Renal cortical epithelial cell (primary cell): ENCODE data around the gene TRIM44. TPM values are rescaled to one million over a fixed set of nuclear protein-coding genes. Genes with fewer than 3 reads are reported as not detected.
"Not testable (repeated sequence)": the region's sequence is repeated elsewhere in the genome, so short reads cannot be mapped to it uniquely, and the experiment has no call there.

Experiments
- DNase-seq: peaks from one replicate; pipeline ENCODE4 v3.0.0-alpha.2; 2011; ENCODE audit warnings: low read depth
- total RNA-seq: library from RNA; depleted of rRNA; stranded (reverse); fragments of >200 nt; gene quantifications from 2 replicates; pipeline ENCODE4 v1.2.3, GENCODE V29; 2014

TRIM44 gene
- total RNA-seq, 1 donor from 2014 or later, result 24.1 TPM

DNA sequence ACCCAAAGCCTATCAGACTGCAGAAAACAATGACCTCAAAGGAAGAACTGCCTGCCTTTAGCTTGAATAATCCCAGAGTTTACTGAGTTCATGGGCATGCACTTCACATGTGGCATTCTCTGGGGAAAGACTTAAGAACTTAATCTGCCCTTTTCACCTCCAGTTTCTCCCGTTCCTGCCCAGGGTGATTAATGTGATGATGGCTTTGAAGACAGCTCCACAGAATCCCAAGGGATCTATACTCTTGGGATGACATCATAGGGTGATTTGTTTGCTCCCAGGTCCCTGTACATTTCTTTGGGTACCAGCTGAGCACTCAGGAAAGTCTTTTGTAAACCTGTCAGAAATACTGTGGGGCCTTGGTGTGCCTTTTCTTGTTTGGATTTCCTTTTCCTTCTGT is 30.3 kb upstream of the TRIM44 start:
- no peak for DNase-seq

DNA sequence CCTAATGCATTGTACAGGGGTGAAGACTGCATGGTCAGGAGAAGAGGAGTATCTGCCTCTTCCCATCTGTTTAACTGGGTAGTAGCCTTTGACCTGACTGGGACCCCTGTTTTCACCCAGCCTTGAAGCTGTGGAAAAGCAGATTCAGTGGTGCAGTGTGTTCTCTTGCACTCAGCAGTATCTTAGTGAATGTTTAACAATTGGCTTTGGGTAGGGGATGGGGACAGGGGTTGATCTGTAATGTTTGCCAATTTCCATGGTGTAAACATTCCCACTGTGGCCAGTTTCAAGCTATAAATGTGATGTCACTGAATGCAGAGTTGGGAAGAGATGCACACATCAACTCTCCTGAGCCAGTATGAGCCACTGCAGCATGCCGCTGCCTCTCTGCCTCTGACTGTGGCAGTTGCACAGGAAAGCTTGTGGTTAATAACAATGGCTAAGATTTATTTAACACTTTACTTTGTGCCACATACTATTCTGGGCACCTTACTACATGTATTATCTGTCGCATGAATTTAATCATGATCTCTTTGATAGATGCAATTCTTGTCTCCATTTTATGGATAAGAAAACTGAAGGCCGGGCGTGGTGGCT is 28.6 kb upstream of the TRIM44 start:
- no peak for DNase-seq

DNA sequence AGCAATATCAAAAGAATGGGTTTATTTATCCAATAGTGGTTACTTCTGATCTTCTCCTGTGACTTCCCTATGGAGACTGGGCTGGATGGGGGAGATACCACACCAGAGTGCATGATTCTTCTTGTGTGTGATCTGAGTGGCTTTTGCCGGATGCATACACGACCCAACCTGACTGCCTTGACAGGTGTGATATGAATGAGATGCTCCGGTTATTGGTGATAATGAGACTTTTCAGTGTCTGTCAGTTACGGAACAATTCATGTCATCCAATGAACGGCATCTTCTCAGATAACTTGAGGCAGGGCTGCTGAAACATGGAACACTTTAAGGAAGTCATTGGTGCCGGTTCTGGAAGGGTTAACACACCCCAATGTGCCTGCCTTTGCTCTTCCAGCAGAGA is 26.6 kb upstream of the TRIM44 start:
- DNase-seq, result no peak

DNA sequence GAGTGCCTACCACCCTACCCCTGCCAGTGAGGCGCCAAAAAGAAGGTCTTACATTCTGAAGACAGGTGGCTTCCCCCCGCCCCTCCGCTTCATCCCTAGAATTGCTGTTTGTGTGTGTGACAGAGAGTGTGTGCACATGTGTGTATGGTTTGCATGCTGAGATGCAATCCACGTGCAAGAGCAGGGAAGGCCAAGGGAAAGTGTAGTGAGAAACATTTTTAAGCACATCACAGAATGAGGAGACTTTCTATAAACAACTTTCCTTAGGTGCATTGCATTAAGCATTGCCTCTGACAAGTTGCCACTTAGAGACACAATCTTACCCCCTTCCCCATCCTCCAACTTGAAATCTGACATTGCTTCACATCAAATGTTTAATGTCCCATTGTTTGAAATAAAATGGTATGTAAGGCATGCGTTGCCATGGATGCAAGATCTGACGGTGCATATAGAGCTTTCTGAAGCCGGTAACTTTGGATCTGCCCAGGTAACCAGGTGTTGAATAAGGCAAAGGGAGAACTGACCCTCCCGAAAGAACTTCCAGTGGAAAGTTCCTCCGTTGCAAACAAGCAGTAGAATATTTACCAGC is 22.9 kb upstream of the TRIM44 start:
- no peak for DNase-seq

DNA sequence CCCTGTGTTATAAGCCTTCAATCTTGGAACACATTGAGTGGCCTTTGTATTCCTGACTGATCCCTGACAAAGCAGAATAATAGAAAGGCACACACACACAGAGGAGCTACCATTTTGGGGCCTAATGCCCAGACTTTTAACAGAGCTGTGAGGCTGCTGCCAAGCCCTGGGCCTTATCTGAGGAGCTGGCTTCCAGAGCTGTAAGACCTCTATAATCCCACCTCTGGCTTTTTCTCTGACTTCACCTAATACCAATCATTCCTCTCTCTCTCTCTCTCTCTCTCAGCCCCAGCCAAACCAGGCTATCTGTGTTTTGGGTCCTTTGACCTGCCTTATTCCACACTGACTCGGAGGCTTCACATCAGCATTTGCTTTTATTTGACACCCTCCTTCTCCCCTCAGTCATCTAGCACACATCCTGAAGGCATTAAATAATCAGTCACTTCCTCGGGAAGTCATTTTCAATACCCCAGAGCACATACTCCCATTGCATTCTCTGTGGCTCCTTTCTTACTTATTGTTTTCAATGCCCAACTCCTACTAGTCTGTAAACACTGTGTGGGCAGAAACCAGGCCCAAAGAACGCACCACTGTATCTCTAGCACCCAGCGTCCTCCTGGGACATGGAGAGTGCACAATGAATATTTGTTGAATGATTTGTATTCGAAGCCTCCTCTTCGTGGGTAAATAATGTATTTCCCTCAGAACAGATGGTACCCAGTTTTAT is 21.2 kb upstream of the TRIM44 start:
- no peak for DNase-seq

DNA sequence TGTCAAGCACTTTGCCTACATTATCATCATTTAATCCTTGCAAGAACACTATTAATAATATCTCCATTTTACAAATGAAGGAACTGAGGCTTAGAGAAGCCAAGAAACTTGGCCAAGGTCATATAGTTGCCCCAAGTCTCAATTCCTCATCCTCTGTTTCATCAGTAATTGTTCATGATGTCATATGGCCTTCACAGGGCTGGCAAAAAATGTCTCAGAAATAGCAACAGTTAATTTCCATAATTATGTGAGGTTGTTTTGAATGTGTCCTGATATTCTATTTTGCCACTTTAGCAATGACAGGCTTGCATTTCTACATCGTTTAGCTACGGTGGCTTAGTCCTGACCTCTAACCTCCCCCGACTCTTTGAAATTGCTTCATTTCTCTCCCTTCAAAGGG is 20.6 kb upstream of the TRIM44 start:
- DNase-seq, result no peak

DNA sequence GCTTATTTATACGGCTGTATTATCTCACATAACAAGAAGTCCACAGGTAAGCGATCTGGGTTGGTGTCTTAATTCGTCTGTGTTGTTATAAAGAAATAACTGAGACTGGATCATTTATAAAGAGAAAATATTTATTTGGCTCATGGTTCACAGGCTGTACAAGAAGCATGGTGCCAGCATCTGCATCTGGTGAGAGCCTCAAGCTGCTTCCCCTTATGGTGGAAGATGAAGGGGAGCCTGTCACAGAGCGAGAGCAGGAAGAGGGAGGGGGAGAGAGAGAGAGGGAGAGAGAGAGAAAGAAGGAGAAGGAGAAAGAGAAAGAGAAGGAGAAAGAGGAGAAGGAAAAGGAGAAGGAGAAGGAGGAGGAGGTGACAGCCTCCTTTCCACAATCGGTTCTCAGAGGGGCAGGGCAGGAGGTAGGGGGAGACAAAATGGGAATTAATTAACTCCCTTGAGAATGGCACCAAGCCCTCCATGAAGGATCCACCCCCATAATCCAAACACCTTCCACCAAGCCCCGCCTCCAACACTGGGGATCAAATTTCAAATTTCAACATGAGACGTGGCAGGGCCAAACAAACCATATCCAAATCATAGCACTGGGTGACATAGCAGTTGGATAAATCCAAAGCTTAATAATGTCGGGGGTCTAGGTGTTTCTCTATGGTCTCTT is 15.0 kb upstream of the TRIM44 start:
- no peak for DNase-seq

DNA sequence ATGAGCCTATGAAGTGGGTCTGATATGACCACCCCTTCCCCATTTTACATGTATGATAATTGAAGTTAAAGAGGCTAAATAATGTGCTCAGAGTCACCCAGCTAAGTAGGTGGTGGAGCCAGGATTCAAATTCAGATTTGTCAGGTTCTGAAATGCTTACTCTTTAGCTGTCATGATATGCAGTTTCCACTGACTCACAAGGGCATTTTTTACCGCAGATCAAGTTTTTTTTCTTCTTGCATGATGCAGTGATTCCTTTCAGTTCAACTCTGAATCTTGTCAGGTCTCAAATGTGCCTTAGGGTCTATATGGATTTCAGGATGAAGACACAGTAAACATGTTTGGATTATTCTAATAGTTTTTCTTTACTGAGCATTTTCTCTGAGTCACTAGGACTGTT is 12.6 kb upstream of the TRIM44 start:
- no peak for DNase-seq

DNA sequence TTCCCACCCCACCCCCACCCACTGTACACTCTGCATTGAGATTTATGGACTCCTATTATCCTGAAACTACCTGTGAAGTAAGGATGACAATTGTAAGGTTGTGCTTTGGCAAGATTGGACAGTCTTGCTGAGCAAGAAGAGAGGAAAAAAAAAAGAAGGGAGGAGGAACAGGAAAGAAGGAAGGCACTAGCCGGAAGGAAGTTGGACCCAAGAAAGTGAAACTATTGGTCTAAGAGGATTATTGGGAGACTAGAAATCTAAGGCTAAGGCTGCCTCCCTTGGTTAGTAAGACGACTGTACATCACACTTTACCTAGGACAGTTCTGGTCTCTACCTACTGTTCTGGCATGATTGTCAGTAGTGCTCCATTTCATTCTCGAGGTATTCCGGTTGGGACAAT is 12.1 kb upstream of the TRIM44 start:
- DNase-seq, result no peak

DNA sequence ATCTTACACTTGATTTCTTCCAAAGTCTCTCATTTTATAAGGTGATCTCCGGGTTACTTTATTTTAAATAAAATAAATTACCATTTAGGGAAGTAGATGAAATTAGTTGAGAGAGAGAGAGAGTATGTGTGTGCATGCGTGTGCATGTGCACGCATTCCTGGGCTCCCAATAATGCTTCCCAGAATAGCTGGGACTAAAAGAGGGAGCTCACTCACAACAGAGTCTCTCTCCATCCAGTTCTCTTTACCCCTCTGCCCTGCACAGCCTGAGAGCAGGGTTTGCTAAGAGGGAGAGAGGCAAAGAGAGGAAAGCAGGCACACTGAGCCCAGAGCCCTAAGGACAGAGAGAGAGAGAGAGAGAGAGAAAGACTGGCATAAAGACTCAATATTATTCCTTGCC is 11.3 kb upstream of the TRIM44 start:
- no peak for DNase-seq

DNA sequence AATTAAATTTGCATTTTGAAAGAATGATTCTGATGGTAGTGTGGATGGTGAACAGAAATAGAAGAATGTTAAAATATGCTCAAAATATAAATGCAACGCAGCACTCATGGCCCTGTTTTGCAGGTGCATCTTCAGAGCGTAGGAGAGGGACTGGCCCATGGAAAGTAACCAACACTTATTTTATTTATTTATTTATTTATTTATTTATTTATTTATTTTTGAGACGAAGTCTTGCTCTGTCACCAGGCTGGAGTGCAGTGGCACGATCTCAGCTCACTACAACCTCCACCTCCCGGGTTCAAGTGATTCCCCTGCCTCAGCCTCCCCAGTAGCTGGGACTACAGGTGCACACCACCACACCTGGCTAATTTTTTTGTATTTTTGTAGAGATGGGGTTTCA is 9.8 kb upstream of the TRIM44 start:
- DNase-seq, result not testable (repeated sequence)

DNA sequence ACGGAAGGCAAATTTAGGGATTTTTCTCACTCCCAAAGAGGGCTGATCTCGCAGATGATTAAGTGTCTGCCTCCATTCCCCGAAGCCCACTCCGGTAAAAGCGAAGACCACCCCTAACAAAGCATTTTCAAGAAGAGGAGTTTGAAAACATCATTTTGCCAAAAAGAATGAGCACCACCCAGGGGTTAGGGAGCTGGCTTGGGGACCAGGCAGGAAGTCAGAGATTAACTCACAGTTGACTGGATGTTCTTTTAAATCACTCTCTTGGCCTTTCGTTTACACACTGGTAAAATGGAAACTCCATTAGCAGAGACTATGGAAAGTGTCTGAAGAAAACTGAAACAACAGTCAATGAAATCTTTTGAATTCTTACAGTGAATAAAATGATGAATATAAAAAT is 7.9 kb upstream of the TRIM44 start:
- DNase-seq, result no peak

DNA sequence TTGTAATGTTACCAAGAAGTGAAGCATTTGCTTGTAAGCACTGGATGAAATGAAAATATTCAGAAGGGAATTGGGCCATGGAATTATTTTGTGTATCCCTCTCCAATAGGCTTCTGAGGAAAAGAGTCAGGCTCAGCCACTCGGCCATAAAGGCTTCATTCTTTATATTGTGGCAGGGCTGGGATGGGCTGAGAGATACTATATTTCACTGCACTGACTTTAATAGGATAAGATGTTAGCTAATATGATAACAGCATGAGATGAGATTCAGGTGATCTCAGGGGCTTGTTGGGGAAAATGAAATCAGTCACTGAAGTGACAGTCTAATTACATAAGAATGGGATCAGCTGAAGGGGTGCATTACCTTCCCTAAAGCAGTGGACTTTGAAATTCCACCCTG is 7.3 kb upstream of the TRIM44 start:
- no peak for DNase-seq

DNA sequence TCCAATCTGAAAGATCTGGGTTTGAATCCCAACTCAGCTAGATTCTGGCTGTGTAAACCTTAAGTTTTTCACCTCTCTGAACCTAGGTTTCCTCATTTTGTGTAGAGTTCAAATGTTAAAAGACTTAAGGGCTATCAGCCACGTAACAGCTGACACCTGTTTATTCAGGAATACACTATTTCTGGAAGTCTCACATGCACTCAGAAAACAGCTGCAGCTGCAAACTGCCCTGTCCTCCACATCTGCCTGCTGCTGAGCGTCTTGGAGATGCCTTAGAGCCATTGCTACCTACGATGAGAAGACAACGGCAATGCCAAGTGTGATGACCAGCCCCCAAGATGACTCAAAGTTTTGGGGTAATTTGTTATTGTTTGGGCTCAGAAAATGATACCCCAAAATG is 6.7 kb upstream of the TRIM44 start:
- DNase-seq, result no peak

DNA sequence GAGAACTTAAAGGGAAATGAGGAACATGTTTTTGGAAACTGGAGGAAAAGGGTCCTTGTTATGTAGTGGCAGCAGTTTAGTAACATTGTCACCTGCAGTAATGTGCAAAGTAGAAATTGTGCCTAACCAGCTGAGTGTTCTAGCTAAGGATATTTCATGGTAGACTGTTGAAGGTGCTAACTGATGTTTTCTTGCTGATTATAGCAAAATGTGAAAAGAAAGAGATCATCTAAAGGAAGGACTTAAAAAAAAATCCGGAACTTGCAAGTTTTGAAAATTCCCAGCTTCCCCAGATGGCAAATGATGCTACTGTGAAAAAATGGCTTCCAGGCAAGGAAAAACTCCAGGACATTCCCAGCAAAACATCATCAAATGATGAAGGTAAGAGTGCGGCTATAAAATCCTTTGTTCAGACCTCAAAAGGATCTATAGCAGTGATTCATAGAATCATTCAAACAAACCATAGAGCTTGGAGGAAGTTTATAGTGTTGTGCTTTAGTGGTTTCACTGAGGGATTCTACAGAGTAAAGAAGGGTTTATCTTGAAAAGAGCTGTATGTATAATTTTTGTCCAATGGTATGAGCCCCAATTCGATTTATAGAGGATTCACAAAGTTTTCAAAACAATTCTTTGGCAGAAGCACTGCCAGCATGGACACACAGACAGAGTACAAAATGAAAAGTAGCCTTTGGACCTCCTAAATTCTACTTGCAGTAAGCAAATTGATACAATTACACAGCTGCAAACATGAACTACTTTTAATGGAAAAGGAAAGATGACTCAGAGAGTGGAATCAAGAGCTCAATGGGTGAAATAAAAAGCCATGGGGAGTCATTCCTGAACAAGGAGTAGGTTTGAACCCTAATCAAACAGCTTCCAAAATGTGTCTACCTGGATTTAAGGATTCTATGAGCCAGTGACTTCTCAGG is 4.3 kb upstream of the TRIM44 start:
- DNase-seq, result no peak

DNA sequence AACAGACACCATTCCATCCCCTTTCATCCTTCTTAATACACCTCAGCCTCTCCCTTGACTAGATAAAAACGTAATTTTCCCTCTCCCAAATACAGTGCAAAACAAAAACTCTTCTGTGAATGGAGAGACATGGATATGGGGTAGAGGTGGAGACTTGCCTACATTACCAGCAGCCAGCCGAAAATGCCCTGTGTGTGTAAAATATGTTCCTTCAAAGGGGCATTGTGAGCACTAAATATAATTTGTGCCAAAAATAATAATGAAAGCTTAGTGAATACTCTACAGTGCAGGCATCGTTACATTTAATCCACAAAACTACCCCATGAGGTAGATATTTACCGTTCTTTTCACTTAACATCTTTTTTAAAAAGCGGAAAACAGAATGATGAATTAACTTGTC is 1.0 kb upstream of the TRIM44 start:
- no peak for DNase-seq

DNA sequence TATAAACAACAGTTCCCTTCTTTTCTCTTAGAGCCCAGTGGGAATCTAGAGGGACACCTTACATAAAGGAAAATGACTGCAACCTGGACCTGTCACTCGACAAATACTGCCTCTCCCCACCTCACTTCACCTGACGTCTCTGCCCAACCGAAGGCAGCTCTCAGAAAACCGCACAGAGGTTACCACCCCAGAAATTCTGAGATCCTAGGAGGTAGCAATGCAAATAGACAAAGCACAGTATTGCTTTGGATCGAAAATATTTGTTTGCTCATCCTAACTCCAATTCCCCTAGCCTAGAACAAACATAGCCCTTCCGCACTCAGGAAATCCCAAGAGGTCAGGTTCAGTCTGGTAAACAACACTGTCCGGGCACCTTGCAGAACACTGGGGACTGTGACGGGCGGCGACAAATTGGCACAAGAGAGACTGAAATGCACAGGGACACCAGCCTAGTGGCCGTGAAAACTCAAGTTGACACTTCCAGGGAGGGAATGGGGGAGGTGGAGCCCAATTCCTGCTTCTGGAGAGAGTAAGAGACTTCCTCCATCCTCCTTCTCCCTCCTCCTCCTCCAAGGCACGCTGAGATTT is 420 bp upstream of the TRIM44 start:
- DNase-seq, result peak; percentile 36

DNA sequence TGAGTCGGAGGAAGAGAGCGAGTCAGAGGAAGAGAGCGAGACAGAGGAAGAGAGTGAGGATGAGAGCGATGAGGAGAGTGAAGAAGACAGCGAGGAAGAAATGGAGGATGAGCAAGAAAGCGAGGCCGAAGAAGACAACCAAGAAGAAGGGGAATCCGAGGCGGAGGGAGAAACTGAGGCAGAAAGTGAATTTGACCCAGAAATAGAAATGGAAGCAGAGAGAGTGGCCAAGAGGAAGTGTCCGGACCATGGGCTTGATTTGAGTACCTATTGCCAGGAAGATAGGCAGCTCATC is 780 bp downstream of the TRIM44 start:
- DNase-seq, result no peak

DNA sequence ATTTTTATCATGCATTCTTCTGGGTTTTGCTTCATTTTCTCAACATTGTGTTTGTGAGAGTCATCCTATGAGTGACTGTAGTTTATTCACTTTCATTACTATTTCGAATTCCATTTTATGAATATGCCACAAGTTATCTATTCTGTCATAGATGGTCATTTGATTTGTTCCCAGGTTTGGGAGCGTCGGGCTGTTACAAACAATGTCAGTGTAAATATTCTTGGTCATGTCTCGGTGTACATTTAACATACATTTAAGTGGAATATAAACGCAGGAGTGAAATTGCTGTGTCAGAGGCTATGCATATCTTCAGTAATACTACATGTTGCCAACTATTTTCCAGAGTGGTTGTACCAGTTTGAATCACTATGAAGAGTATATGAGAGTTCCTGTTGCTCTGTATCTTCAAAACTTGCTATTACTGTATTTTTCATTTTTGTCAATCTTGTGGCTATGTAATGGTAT is 2.4 kb downstream of the TRIM44 start:
- no peak for DNase-seq

DNA sequence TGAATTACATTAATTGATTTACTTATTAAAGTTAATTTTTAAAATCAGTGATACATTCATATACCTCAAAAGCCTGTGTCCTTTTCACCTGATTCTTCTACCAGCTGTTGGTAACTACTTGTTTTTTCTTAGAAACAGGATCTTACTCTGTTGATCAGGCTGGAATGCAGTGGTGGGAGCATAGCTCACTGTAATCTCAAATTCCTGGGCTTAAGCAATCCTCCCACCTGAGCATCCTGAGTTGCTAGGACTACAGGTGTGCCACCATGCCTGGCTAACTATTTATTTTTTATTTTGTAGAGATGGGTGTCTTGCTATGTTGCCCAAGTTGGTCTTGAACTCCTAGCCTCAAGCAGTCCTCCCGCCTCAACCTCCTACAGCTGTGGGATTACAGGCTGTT is 4.7 kb downstream of the TRIM44 start:
- no peak for DNase-seq

DNA sequence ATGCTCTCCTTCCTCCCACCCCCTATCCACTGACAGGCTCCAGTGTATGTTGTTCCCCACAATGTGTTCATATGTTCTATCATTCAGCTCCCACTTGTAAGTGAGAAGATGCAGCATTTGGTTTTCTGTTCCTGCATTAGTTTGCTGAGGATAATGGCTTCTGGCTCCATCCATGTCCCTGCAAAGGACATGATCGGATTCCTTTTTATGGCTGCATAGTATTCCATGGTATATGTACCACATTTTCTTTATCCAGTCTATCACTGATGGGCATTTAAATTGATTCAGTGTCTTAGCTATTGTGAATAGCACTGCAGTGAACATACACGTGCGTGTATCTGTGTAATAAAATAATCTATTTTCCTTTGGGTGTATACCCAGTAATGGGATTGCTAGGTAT is 5.8 kb downstream of the TRIM44 start:
- not testable (repeated sequence) for DNase-seq
